ENCODE measurements around the gene SORBS2.

Gene SORBS2

DNA sequence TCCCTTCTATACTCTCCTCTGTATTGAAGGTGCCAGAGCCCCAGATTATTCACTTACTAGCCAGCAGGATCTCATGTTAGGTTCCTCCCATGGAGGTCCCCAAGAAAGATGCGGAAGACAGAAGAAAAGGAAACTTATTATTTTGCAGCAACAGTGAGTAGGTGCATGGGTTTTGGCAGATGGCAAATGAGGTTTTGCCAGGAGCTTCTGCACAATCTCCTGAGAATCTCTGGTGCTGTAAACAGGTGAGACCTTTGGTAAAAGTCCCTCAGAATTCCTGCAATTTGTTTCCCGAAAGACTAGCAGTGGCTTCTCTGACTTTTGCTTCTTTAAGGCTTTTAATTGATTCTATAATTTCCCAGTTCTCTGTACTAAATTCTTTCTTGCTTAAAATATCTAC is 29.5 kb upstream of the SORBS2 start:
- no peaks in the 10 kb centered on the region for H3K9me3 ChIP-seq (ENCODE audit: control insufficient read depth in 1 of 2, low read length in 2 of 2)
- H3K27ac ChIP-seq (ENCODE audit: low read length): no peak overlapping the region
- no peak overlapping the region for H3K4me3 ChIP-seq (ENCODE audit: low read depth in 1 of 2, low read length in 2 of 2)
- no peaks in the 10 kb centered on the region for H3K36me3 ChIP-seq (ENCODE audit: control insufficient read depth in 1 of 2, insufficient read depth in 2 of 2, low read length in 2 of 2)
- H3K4me1 ChIP-seq (ENCODE audit: control insufficient read depth in 1 of 2, insufficient read depth in 2 of 2, low read length in 2 of 2): peaks cover 13 to 20% of the 10 kb centered on the region in 2 donors
- no peaks in the 10 kb centered on the region for H3K27me3 ChIP-seq (ENCODE audit: low read depth, low read length)

DNA sequence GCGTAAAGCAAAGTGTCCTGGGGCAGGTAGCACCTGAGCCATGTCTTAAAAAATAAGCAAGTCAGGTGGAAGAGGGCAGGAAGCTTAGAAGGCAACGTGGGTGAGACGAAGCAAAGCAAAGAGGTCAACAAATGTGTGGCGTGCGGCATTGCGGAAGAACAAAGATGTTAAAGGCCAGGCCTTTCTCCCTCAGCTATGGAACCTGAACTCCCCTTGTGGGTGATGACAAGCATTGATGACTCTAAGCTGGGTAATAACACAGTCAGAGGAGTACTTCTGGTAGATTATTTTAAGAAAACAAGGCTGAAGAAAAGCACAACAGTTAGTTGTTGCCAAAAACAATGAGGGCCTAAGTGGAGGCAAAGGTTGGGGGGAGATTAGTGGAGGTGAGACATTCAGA is 29.0 kb upstream of the SORBS2 start:
- Histone ChIP-seq H3K36me3 (ENCODE audit: control insufficient read depth in 1 of 2, insufficient read depth in 2 of 2, low read length in 2 of 2) (no peaks in the 10 kb centered on the region), H3K9me3 (ENCODE audit: control insufficient read depth in 1 of 2, low read length in 2 of 2) (no peaks in the 10 kb centered on the region), H3K27ac (ENCODE audit: low read length) (no peak overlapping the region), H3K4me1 (ENCODE audit: control insufficient read depth in 1 of 2, insufficient read depth in 2 of 2, low read length in 2 of 2) (peaks cover 13 to 20% of the 10 kb centered on the region in 2 donors), H3K27me3 (ENCODE audit: low read depth, low read length) (no peaks in the 10 kb centered on the region), H3K4me3 (ENCODE audit: low read depth in 1 of 2, low read length in 2 of 2) (no peak overlapping the region)

DNA sequence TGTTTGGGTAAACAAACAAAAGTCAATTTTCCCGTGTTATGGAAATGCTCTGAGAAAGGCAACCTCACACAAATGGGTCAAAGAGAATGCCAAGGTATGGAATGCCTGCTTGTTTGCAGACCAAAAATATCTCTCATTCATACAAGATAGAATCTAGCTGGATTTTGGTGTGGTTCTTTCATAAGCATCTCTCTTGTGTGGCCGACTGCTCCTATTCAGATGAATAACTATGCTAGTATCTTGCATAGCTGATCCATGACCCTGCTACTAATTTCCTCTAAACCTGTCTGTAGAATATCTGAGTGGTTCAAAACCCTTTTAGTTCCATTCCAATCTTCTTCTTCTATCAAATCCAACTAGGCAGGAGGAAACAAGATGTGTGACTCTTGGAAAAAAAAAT is 28.2 kb upstream of the SORBS2 start:
- peaks cover 13 to 20% of the 10 kb centered on the region in 2 donors for H3K4me1 ChIP-seq (ENCODE audit: control insufficient read depth in 1 of 2, insufficient read depth in 2 of 2, low read length in 2 of 2)
- no peaks in the 10 kb centered on the region for H3K27me3 ChIP-seq (ENCODE audit: low read depth, low read length)
- H3K27ac ChIP-seq (ENCODE audit: low read length): peak overlapping the region; percentile 86
- H3K9me3 ChIP-seq (ENCODE audit: control insufficient read depth in 1 of 2, low read length in 2 of 2): no peaks in the 10 kb centered on the region
- no peaks in the 10 kb centered on the region for H3K36me3 ChIP-seq (ENCODE audit: control insufficient read depth in 1 of 2, insufficient read depth in 2 of 2, low read length in 2 of 2)
- no peak overlapping the region for H3K4me3 ChIP-seq (ENCODE audit: low read depth in 1 of 2, low read length in 2 of 2)

DNA sequence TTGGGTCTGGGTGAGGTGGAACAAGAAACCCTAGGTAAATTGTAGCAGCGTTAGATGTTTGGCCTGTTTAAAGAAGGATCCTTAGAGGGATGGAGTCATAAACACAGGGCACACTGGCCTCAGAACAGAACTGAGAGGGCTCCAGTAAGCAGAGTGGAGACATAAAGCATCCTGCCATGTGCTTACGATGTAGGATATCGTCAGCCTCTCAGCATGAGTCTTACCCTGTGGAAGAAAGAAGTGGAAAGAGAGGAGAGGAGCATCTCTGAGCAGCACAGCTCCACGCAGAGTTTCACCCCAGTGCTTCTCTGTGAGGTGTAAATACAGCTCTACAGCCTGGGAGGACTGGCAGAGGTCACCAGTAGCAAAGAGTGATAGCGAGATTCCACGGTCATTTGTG is 27.8 kb upstream of the SORBS2 start:
- Histone ChIP-seq H3K4me3 (ENCODE audit: low read depth in 1 of 2, low read length in 2 of 2) (no peak overlapping the region), H3K4me1 (ENCODE audit: control insufficient read depth in 1 of 2, insufficient read depth in 2 of 2, low read length in 2 of 2) (peaks cover 13 to 20% of the 10 kb centered on the region in 2 donors), H3K27ac (ENCODE audit: low read length) (peak overlapping the region; percentile 86), H3K27me3 (ENCODE audit: low read depth, low read length) (no peaks in the 10 kb centered on the region), H3K9me3 (ENCODE audit: control insufficient read depth in 1 of 2, low read length in 2 of 2) (no peaks in the 10 kb centered on the region), H3K36me3 (ENCODE audit: control insufficient read depth in 1 of 2, insufficient read depth in 2 of 2, low read length in 2 of 2) (no peaks in the 10 kb centered on the region)

- Histone ChIP-seq H3K27ac (ENCODE audit: low read length) (peak overlapping the region; percentile 86), H3K36me3 (ENCODE audit: control insufficient read depth in 1 of 2, insufficient read depth in 2 of 2, low read length in 2 of 2) (no peaks in the 10 kb centered on the region), H3K4me3 (ENCODE audit: low read depth in 1 of 2, low read length in 2 of 2) (no peak overlapping the region), H3K27me3 (ENCODE audit: low read depth, low read length) (no peaks in the 10 kb centered on the region), H3K9me3 (ENCODE audit: control insufficient read depth in 1 of 2, low read length in 2 of 2) (no peaks in the 10 kb centered on the region), H3K4me1 (ENCODE audit: control insufficient read depth in 1 of 2, insufficient read depth in 2 of 2, low read length in 2 of 2) (peaks cover 13 to 20% of the 10 kb centered on the region in 2 donors)
Observed at GRCh38 chr4:185839194-185839712, 27.3 kb upstream of the SORBS2 start.

DNA sequence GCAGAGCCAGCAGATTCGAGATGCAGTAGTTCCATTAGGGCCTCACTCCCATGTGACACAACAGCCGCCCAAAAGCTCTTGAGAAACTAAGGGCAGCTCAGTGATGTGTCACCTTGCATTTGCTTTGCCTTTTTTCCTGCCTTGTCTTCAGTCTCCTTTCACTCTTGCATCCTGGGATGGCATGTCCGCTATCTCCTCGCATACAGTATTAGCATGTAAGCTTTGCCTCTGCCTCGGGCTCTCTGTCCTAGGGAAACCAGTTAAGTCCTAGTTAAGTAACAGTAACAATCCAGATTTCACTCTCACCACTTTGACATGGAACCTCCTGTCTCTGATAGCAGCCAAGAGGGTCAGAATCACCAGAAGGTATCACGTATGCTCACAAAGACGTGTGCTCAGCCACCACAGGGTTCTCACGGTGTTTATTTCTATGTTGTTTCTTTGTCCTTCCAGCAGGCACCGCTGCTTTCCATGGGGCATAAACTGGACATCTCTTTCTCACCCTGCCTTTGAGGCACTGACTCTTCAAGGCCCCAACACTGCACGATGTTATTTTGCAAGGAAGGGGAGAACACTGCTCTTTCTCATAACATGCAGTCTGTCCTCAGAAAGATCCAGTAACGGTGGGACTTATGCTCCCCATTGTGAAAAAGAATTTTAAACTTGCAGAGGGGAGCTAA is 26.7 kb upstream of the SORBS2 start:
- Histone ChIP-seq H3K9me3 (ENCODE audit: control insufficient read depth in 1 of 2, low read length in 2 of 2) (no peaks in the 10 kb centered on the region), H3K36me3 (ENCODE audit: control insufficient read depth in 1 of 2, insufficient read depth in 2 of 2, low read length in 2 of 2) (no peaks in the 10 kb centered on the region), H3K4me3 (ENCODE audit: low read depth in 1 of 2, low read length in 2 of 2) (peak overlapping the region in 1 of 2 donors; percentile 5), H3K4me1 (ENCODE audit: control insufficient read depth in 1 of 2, insufficient read depth in 2 of 2, low read length in 2 of 2) (peaks cover 13 to 20% of the 10 kb centered on the region in 2 donors), H3K27ac (ENCODE audit: low read length) (peak overlapping the region; percentile 77), H3K27me3 (ENCODE audit: low read depth, low read length) (no peaks in the 10 kb centered on the region)

- Histone ChIP-seq H3K27me3 (ENCODE audit: low read depth, low read length) (no peaks in the 10 kb centered on the region), H3K27ac (ENCODE audit: low read length) (peak overlapping the region; percentile 77), H3K4me3 (ENCODE audit: low read depth in 1 of 2, low read length in 2 of 2) (peak overlapping the region in 1 of 2 donors; percentile 5), H3K4me1 (ENCODE audit: control insufficient read depth in 1 of 2, insufficient read depth in 2 of 2, low read length in 2 of 2) (peaks cover 13 to 20% of the 10 kb centered on the region in 2 donors), H3K36me3 (ENCODE audit: control insufficient read depth in 1 of 2, insufficient read depth in 2 of 2, low read length in 2 of 2) (no peaks in the 10 kb centered on the region), H3K9me3 (ENCODE audit: control insufficient read depth in 1 of 2, low read length in 2 of 2) (no peaks in the 10 kb centered on the region)
Observed at GRCh38 chr4:185838104-185838452, 26.1 kb upstream of the SORBS2 start.

DNA sequence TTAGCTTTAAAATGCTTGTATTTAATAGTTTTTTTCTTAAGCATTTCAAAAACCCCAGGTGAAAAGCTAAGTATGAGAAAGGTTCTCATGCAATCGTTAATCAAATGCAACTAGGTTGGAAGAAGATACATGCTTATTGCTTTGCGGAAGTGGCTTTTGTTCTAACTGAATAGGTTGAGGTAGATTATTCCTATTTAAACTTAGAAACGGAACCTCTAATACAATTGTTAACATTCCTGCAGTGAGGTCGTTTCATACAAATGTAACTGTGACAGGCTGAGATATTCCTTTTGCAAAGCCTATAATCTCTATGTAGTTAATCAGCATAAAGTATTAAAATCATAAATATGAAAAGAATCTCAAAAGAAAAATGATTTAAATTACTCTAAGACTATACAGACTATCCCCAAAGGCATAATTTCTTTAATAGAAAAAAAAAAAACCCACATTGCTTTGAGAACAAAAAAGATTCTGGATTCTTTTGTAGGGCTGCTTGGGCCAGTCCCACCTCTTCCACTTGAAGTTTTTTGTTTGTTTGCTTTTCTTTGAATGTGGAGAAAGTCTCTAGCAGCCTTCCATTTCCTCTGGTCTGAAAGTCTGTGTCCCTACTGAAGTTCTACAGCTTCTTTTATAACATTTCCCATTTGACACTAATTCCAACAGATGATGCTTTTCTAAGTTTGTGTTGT is 25.6 kb upstream of the SORBS2 start:
- no peaks in the 10 kb centered on the region for H3K9me3 ChIP-seq (ENCODE audit: control insufficient read depth in 1 of 2, low read length in 2 of 2)
- H3K27ac ChIP-seq (ENCODE audit: low read length): peak overlapping the region; percentile 77
- H3K4me1 ChIP-seq (ENCODE audit: control insufficient read depth in 1 of 2, insufficient read depth in 2 of 2, low read length in 2 of 2): peaks cover 13 to 20% of the 10 kb centered on the region in 2 donors

GRCh38 chr4:185836241-185837084 is 24.5 kb upstream of the SORBS2 start:
- no peak overlapping the region for H3K27ac ChIP-seq (ENCODE audit: low read length)
- H3K9me3 ChIP-seq (ENCODE audit: control insufficient read depth in 1 of 2, low read length in 2 of 2): no peaks in the 10 kb centered on the region
- H3K27me3 ChIP-seq (ENCODE audit: low read depth, low read length): no peaks in the 10 kb centered on the region
- no peaks in the 10 kb centered on the region for H3K36me3 ChIP-seq (ENCODE audit: control insufficient read depth in 1 of 2, insufficient read depth in 2 of 2, low read length in 2 of 2)
- peaks cover 13 to 20% of the 10 kb centered on the region in 2 donors for H3K4me1 ChIP-seq (ENCODE audit: control insufficient read depth in 1 of 2, insufficient read depth in 2 of 2, low read length in 2 of 2)
- no peak overlapping the region for H3K4me3 ChIP-seq (ENCODE audit: low read depth in 1 of 2, low read length in 2 of 2)

More for the DNA sequence above, 25.6 kb upstream of the SORBS2 start:
- H3K4me3 ChIP-seq (ENCODE audit: low read depth in 1 of 2, low read length in 2 of 2): no peak overlapping the region
- no peaks in the 10 kb centered on the region for H3K36me3 ChIP-seq (ENCODE audit: control insufficient read depth in 1 of 2, insufficient read depth in 2 of 2, low read length in 2 of 2)
- no peaks in the 10 kb centered on the region for H3K27me3 ChIP-seq (ENCODE audit: low read depth, low read length)

- Histone ChIP-seq H3K27me3 (ENCODE audit: low read depth, low read length) (no peaks in the 10 kb centered on the region), H3K27ac (ENCODE audit: low read length) (no peak overlapping the region), H3K4me1 (ENCODE audit: control insufficient read depth in 1 of 2, insufficient read depth in 2 of 2, low read length in 2 of 2) (peaks cover 13 to 22% of the 10 kb centered on the region in 2 donors), H3K36me3 (ENCODE audit: control insufficient read depth in 1 of 2, insufficient read depth in 2 of 2, low read length in 2 of 2) (no peaks in the 10 kb centered on the region), H3K4me3 (ENCODE audit: low read depth in 1 of 2, low read length in 2 of 2) (no peak overlapping the region), H3K9me3 (ENCODE audit: control insufficient read depth in 1 of 2, low read length in 2 of 2) (no peaks in the 10 kb centered on the region)
Observed at GRCh38 chr4:185835814-185836213, 23.8 kb upstream of the SORBS2 start.

- no peaks in the 10 kb centered on the region for H3K36me3 ChIP-seq (ENCODE audit: control insufficient read depth in 1 of 2, insufficient read depth in 2 of 2, low read length in 2 of 2)
- peaks cover 13 to 23% of the 10 kb centered on the region in 2 donors for H3K4me1 ChIP-seq (ENCODE audit: control insufficient read depth in 1 of 2, insufficient read depth in 2 of 2, low read length in 2 of 2)
- H3K4me3 ChIP-seq (ENCODE audit: low read depth in 1 of 2, low read length in 2 of 2): no peak overlapping the region
- H3K27ac ChIP-seq (ENCODE audit: low read length): no peak overlapping the region
- no peaks in the 10 kb centered on the region for H3K27me3 ChIP-seq (ENCODE audit: low read depth, low read length)
- H3K9me3 ChIP-seq (ENCODE audit: control insufficient read depth in 1 of 2, low read length in 2 of 2): no peaks in the 10 kb centered on the region
Observed at GRCh38 chr4:185835336-185835735, 23.3 kb upstream of the SORBS2 start.

Measured in muscle layer of duodenum (tissue), 2 donors.